ENCODE measurements around the gene N4BP2L2.

Gene N4BP2L2

DNA sequence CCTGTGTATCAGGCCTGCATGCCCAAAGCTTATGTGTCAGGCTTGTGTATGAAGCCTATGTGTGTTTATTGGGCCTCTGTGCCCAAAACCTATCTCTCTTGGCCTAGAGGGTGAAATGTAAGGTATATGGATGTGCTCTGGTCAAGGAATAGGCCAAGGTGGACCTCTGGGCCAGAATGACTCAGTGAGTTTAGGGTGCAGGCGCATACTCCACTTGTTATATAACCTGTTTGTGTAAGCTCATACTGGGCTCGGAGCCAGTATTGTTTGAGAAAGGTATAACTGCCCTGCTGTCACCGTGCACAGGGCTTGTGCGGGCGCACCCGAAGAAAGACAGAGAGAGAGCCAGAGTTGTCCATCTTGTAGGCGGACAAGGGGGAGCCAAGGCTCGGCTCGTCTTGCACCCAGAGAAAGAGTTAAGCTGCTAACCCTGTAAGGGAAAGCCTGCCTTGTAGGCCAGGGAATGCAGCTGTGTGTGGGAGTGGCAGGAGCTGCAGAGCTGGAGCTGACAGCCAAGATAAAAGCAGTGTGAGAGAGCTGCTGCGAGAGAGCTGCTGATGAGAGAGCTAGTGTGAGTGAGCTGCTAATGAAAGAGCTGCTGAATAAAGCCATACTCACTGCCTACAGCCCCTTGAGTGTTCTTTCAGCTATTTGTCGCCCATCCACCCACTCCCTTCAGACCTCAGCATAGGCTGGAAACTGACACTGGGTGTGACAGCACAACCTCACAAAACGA is 67.2 kb downstream of the N4BP2L2 start:
- no peak for DNase-seq (ENCODE audit: low read depth, low spot score)
- TF ChIP-seq ZNF274 (IDR thresholded peaks at IDR 0.05; ENCODE audit: low read depth, low read length) (no peak), YY1 (IDR thresholded peaks at IDR 0.05; ENCODE audit: insufficient read depth, insufficient read length) (no peak), SUZ12 (IDR thresholded peaks at IDR 0.05; ENCODE audit: extremely low read depth, insufficient read depth, insufficient read length) (no peak)
- H3K27me3 ChIP-seq (ENCODE audit: insufficient read depth, insufficient read length), result no peaks in the 10 kb centered on the region
- H3K9me3 ChIP-seq (ENCODE audit: insufficient read depth, low read length), result no peaks in the 10 kb centered on the region
- H3K9ac ChIP-seq (ENCODE audit: insufficient read length, low read depth), result no peak overlapping the region
- H3K4me1 ChIP-seq (ENCODE audit: insufficient read depth, insufficient read length), result no peaks in the 10 kb centered on the region
- H3K4me3 ChIP-seq (ENCODE audit: insufficient read length, low read depth), result no peak overlapping the region
- H3K36me3 ChIP-seq (ENCODE audit: insufficient read depth, insufficient read length, low read length), result no peaks in the 10 kb centered on the region

DNA sequence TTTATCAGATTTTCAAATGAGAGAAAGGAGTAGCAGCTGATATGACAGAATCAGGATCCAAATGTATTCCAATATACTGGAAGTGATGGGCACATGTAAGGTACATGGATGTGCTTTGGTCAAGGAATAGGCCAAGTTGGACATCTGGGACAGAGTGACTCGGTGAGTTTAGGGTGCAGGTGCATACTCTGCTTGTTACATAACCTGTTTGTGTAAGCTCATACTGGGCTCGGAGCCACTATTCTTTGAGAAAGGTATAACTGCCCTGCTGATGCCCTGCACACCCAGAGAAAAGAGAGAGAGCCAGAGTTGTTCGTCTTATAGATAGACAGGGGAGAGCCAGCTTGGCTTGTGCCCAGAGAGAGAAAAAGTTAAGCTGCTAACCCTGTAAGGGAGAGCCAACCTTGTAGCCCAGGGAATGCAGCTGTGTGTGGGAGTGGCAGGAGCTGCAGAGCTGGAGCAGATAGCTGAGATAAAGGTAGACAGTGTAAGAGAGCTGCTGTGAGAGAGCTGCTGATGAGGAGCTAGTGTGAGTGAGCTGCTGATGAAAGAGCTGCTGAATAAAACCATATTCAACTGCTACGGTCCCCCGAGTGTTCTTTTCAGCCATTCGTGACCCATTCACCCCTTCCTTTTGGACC is 70.0 kb downstream of the N4BP2L2 start:
- TF ChIP-seq SUZ12 (IDR thresholded peaks at IDR 0.05; ENCODE audit: extremely low read depth, insufficient read depth, insufficient read length) (no peak), YY1 (IDR thresholded peaks at IDR 0.05; ENCODE audit: insufficient read depth, insufficient read length) (no peak), ZNF274 (IDR thresholded peaks at IDR 0.05; ENCODE audit: low read depth, low read length) (no peak)
- DNase-seq (ENCODE audit: low read depth, low spot score), result no peak
- H3K4me1 ChIP-seq (ENCODE audit: insufficient read depth, insufficient read length), result no peaks in the 10 kb centered on the region
- no peaks in the 10 kb centered on the region for H3K27me3 ChIP-seq (ENCODE audit: insufficient read depth, insufficient read length)
- no peak overlapping the region for H3K4me3 ChIP-seq (ENCODE audit: insufficient read length, low read depth)
- H3K36me3 ChIP-seq (ENCODE audit: insufficient read depth, insufficient read length, low read length), result no peaks in the 10 kb centered on the region
- no peaks in the 10 kb centered on the region for H3K9me3 ChIP-seq (ENCODE audit: insufficient read depth, low read length)
- H3K9ac ChIP-seq (ENCODE audit: insufficient read length, low read depth), result no peak overlapping the region

DNA sequence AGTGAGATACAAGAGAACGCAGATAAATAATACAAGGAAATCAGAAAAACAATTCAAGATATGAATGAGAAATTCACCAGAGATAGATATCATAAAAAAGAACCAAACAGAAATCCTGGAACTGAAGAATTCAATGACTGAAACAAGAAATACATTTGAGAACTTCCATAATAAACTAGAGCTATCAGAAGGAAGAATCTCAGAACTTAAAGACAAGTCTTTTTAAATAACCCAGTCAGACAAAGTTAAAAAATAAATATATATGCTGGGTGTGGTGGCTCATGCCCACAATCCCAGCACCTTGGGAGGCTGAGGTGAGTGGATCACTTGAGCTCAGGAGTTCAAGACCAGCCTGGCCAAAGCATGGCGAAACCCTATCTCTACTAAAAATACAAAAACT is 82.0 kb downstream of the N4BP2L2 start:
- no peak for DNase-seq (ENCODE audit: low read depth, low spot score)
- Histone ChIP-seq H3K36me3 (ENCODE audit: insufficient read depth, insufficient read length, low read length) (no peaks in the 10 kb centered on the region), H3K27me3 (ENCODE audit: insufficient read depth, insufficient read length) (no peaks in the 10 kb centered on the region), H3K9me3 (ENCODE audit: insufficient read depth, low read length) (0 out of 2 replicates have a peak, but pooled peaks cover 15% of the 10 kb centered on the region), H3K4me1 (ENCODE audit: insufficient read depth, insufficient read length) (peaks cover 3% of the 10 kb centered on the region), H3K4me3 (ENCODE audit: insufficient read length, low read depth) (no peak overlapping the region), H3K9ac (ENCODE audit: insufficient read length, low read depth) (no peak overlapping the region)
- no peak for TF ChIP-seq SUZ12 (IDR thresholded peaks at IDR 0.05; ENCODE audit: extremely low read depth, insufficient read depth, insufficient read length)
- TF ChIP-seq YY1 (IDR thresholded peaks at IDR 0.05; ENCODE audit: insufficient read depth, insufficient read length), result no peak
- no peak for TF ChIP-seq ZNF274 (IDR thresholded peaks at IDR 0.05; ENCODE audit: low read depth, low read length)

DNA sequence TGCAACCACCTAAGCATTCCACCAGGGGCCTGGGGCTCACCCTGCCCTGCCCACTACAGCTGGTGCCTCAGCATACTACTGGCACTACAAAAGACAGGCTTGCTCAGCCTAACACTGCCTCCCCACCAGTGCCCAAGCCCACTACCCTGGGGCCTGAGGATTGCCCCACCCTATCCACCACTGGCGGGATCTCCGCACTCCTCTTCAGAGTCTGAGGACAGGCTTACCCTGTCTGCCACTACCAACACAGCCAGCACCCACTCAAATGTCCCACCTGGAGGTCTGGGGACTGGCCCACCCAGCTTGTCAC is 83.0 kb downstream of the N4BP2L2 start:
- peaks cover 3% of the 10 kb centered on the region for H3K4me1 ChIP-seq (ENCODE audit: insufficient read depth, insufficient read length)
- no peak overlapping the region for H3K9ac ChIP-seq (ENCODE audit: insufficient read length, low read depth)
- H3K9me3 ChIP-seq (ENCODE audit: insufficient read depth, low read length), result 0 out of 2 replicates have a peak, but pooled peaks cover 15% of the 10 kb centered on the region
- H3K27me3 ChIP-seq (ENCODE audit: insufficient read depth, insufficient read length), result no peaks in the 10 kb centered on the region
- no peak overlapping the region for H3K4me3 ChIP-seq (ENCODE audit: insufficient read length, low read depth)
- no peak for TF ChIP-seq SUZ12 (IDR thresholded peaks at IDR 0.05; ENCODE audit: extremely low read depth, insufficient read depth, insufficient read length)
- TF ChIP-seq YY1 (IDR thresholded peaks at IDR 0.05; ENCODE audit: insufficient read depth, insufficient read length), result no peak
- no peak for TF ChIP-seq ZNF274 (IDR thresholded peaks at IDR 0.05; ENCODE audit: low read depth, low read length)
- H3K36me3 ChIP-seq (ENCODE audit: insufficient read depth, insufficient read length, low read length), result no peaks in the 10 kb centered on the region
- no peak for DNase-seq (ENCODE audit: low read depth, low spot score)

DNA sequence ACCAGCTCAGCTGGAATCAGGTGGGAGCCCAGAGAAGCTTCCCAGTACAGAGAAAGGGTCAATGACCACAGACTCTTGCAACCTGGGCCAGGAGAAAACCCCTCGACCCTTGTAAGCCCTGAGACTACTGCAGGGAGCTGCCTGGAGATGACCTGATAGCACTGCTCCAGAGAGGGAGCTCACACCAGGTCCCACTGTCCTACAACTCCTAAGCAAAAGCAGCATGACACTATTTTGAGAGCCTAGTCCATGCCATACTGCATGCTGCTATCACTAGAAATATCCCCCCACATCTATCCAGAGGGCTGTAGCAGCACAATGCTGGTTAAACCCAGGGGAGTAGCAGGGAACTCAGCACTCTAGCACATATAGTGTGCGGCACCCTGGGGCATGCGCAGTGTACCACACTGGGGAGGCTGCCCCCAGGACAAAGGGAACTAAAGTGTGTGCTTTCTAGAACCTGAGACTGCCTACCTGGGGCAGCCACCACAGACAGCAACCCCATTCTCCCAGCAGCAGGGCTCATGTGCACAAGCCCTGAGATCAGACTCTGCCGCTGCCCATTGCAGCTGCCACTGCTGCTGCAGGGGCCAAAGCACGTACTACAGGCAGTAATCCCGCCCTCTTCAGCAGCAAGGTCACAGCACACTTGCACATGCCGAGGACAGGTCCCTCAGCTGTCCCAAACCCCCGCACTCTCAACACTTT is 83.6 kb downstream of the N4BP2L2 start:
- no peak for TF ChIP-seq ZNF274 (IDR thresholded peaks at IDR 0.05; ENCODE audit: low read depth, low read length)
- H3K9me3 ChIP-seq (ENCODE audit: insufficient read depth, low read length), result 0 out of 2 replicates have a peak, but pooled peaks cover 15% of the 10 kb centered on the region
- no peak overlapping the region for H3K9ac ChIP-seq (ENCODE audit: insufficient read length, low read depth)
- peaks cover 3% of the 10 kb centered on the region for H3K4me1 ChIP-seq (ENCODE audit: insufficient read depth, insufficient read length)
- no peak for DNase-seq (ENCODE audit: low read depth, low spot score)
- no peaks in the 10 kb centered on the region for H3K27me3 ChIP-seq (ENCODE audit: insufficient read depth, insufficient read length)
- H3K4me3 ChIP-seq (ENCODE audit: insufficient read length, low read depth), result no peak overlapping the region
- H3K36me3 ChIP-seq (ENCODE audit: insufficient read depth, insufficient read length, low read length), result no peaks in the 10 kb centered on the region

DNA sequence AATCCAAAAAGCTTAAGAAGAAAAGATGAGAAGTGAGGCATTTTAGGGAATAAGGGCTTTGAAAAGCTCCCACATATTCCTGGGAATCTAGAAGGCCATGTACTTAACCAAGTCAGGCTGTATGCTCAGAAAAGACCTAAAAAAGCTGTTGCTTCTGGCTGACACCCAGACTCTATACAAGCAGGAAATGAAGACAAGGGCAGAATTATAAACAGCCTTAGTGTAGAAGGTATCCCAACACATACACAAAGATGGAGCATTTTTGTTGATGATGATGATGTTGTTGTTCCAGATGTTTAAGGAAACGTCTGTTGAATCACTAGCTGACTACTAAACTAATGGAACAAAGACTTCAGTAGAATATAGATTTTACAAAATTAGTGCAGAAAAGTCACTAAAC is 84.6 kb downstream of the N4BP2L2 start:
- Histone ChIP-seq H3K9me3 (ENCODE audit: insufficient read depth, low read length) (0 out of 2 replicates have a peak, but pooled peaks cover 15% of the 10 kb centered on the region), H3K27me3 (ENCODE audit: insufficient read depth, insufficient read length) (no peaks in the 10 kb centered on the region), H3K4me1 (ENCODE audit: insufficient read depth, insufficient read length) (peaks cover 3% of the 10 kb centered on the region), H3K9ac (ENCODE audit: insufficient read length, low read depth) (no peak overlapping the region), H3K36me3 (ENCODE audit: insufficient read depth, insufficient read length, low read length) (no peaks in the 10 kb centered on the region), H3K4me3 (ENCODE audit: insufficient read length, low read depth) (no peak overlapping the region)
- DNase-seq (ENCODE audit: low read depth, low spot score), result no peak
- no peak for TF ChIP-seq YY1 (IDR thresholded peaks at IDR 0.05; ENCODE audit: insufficient read depth, insufficient read length)
- TF ChIP-seq ZNF274 (IDR thresholded peaks at IDR 0.05; ENCODE audit: low read depth, low read length), result no peak
- TF ChIP-seq SUZ12 (IDR thresholded peaks at IDR 0.05; ENCODE audit: extremely low read depth, insufficient read depth, insufficient read length), result no peak

DNA sequence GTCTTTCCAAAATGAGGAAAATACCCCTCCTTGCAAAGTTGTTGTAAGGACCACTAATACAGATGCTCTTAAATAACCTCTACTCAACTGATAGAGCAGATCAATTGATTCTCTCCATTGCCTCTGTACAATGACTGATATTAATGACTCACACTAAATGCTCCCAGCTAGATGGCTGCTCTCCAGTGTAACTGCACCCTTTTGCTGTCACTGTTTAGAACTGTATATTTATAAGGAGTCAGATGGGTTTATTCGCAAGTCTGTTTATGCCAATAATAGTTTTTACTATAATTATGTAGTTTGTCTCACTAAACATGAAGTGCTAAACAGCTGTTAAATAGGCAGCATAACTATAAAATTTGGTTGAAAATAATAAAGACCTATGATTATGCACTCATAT is 89.6 kb downstream of the N4BP2L2 start:
- Histone ChIP-seq H3K4me3 (ENCODE audit: insufficient read length, low read depth) (no peak overlapping the region), H3K9ac (ENCODE audit: insufficient read length, low read depth) (no peak overlapping the region), H3K4me1 (ENCODE audit: insufficient read depth, insufficient read length) (no peaks in the 10 kb centered on the region), H3K9me3 (ENCODE audit: insufficient read depth, low read length) (no peaks in the 10 kb centered on the region), H3K27me3 (ENCODE audit: insufficient read depth, insufficient read length) (no peaks in the 10 kb centered on the region), H3K36me3 (ENCODE audit: insufficient read depth, insufficient read length, low read length) (no peaks in the 10 kb centered on the region)
- no peak for DNase-seq (ENCODE audit: low read depth, low spot score)
- no peak for TF ChIP-seq YY1 (IDR thresholded peaks at IDR 0.05; ENCODE audit: insufficient read depth, insufficient read length)
- no peak for TF ChIP-seq ZNF274 (IDR thresholded peaks at IDR 0.05; ENCODE audit: low read depth, low read length)
- TF ChIP-seq SUZ12 (IDR thresholded peaks at IDR 0.05; ENCODE audit: extremely low read depth, insufficient read depth, insufficient read length), result no peak
